Left lung (tissue), 10 donors: ENCODE results near the gene GPATCH8. TPM values are rescaled to one million over a fixed set of nuclear protein-coding genes. Genes with fewer than 3 reads are reported as not detected.
A peak's percentile ranks its signal among the peaks of the same experiment; 100 is the strongest.
"Not testable (repeated sequence)": the region's sequence is repeated elsewhere in the genome, so short reads cannot be mapped to it uniquely, and the experiment has no call there.

Experiments used
- ATAC-seq: fragments of 200-7000 bp; cut with Tn5 transposase; one replicate; pipeline ENCODE4 v1.9.1; 2020; ENCODE audit warnings: moderate library complexity
- DNase-seq, 4 donors: peaks; one replicate each; pipeline ENCODE4 v3.0.0-alpha.2; 2013 to 2020
- H3K27ac ChIP-seq, 2 donors: fragments of 200-600 bp; sonication (generic) in 1 of 2; one replicate each; pipeline versions ENCODE4 v1.5.0 to v1.8.0; 2020 to 2021
- H3K27me3 ChIP-seq, 2 donors: fragments of 200-600 bp; sonication (generic) in 1 of 2; one replicate each; pipeline versions ENCODE4 v1.5.0 to v1.8.0; 2020 to 2021
- H3K36me3 ChIP-seq, 2 donors: fragments of 200-600 bp; sonication (generic) in 1 of 2; one replicate each; pipeline versions ENCODE4 v1.5.0 to v1.8.0; 2020 to 2021
- H3K4me1 ChIP-seq, 2 donors: fragments of 200-600 bp; one replicate each; pipeline ENCODE4 v1.8.0; 2021
- H3K4me3 ChIP-seq, 2 donors: fragments of 200-600 bp; sonication (generic) in 1 of 2; one replicate each; pipeline versions ENCODE4 v1.5.0 to v1.8.0; 2020 to 2021; ENCODE audit warnings: mild to moderate bottlenecking in 1 of 2
- H3K9me3 ChIP-seq, 2 donors: fragments of 200-600 bp; sonication (generic) in 1 of 2; one replicate each; pipeline versions ENCODE4 v1.5.0 to v1.8.0; 2020 to 2021
- CTCF ChIP-seq, 2 donors: fragments of 200-600 bp; sonication (generic) in 1 of 2; IDR thresholded peaks; one replicate each; pipeline versions ENCODE4 v1.5.0 to v1.8.0; 2021; ENCODE audit warnings: antibody characterized with exemption in 2 of 2
- intact Hi-C, 2 donors: fragments of 100-400 bp; cut with DNase I; formaldehyde crosslinking; loops; one replicate each; pipeline versions ENCODE4 v1.11.2 to v1.14.2; 2022
- polyA plus RNA-seq, 6 donors: library from polyadenylated mRNA; unstranded; fragments of 120-200 nt; gene quantifications; one replicate each; pipeline ENCODE4 v1.2.1, GENCODE V29; 2013; ENCODE audit not compliant: insufficient read length in 6 of 6
- total RNA-seq, 2 donors: library from RNA; stranded (reverse); fragmentation: NEBNext Ultra II Directional; extraction: Animal tissue kit (Norgen Biotek cat#: 25700); gene quantifications; one replicate each; pipeline ENCODE4 v1.2.1, GENCODE V29; 2021
- donor health status: DM: no; HTN: yes; CAD: no.
- donor health status: DM: no; HTN: no; CAD: no.

The GPATCH8 gene
- total and polyA plus RNA-seq, 8 donors, result 29.8 to 57.5 (median 52.9) TPM

DNA sequence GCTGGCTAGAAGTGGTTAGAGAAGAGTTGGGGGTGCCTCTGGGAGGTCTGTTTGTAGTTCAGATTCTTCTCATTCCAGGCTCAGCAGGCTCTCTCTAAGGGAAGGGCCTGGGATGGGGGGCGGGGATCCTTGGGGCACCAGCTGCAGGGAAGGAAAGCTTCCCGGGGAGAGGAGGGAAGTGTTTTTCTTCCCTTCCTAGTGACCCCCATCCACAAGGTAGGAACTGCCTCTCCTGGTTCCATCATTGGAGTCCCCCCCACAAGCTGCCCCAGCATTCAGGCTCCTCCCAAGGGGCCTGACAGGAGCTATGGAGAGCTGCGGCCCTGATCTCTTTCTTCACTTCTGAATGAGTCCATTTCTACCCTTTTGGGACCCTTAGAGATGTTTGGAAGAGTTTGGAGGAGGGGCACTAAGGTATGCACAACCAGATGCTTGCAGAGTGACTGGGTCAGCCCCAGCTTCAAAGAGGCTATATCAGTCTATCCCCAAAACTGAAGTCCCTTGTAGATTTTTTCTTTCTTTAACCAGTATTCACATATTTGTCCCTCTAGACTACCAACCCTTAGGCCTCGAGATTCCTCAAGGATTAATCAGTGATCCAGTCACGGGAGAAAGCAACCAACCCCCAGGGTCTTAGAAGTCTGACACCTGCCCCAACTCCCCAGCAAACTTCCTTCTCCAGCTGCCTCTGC lies 40.2 kb upstream of the GPATCH8 start:
- TF ChIP-seq CTCF (IDR thresholded peaks at IDR 0.05), result no peak
- Histone ChIP-seq H3K27me3 (peaks cover 0 to 40% of the 10 kb centered on the region in 2 donors), H3K9me3 (no peaks in the 10 kb centered on the region), H3K36me3 (no peaks in the 10 kb centered on the region), H3K4me3 (no peak overlapping the region), H3K4me1 (peaks cover 4 to 9% of the 10 kb centered on the region in 2 donors), H3K27ac (peak overlapping the region; percentile 39 to 45)
- intact Hi-C loops, result no loop called here
- DNase-seq (peak in 1 of 4 donors; percentile 79), ATAC-seq (peak; percentile 85)

- Histone ChIP-seq H3K36me3 (no peaks in the 10 kb centered on the region), H3K27ac (no peak overlapping the region), H3K4me3 (no peak overlapping the region), H3K9me3 (no peaks in the 10 kb centered on the region), H3K27me3 (peaks cover 0 to 40% of the 10 kb centered on the region in 2 donors), H3K4me1 (peaks cover 4 to 9% of the 10 kb centered on the region in 2 donors)
- DNase-seq, result no peak
- intact Hi-C loops, result no loop called here
- ATAC-seq, result no peak
- no peak for TF ChIP-seq CTCF (IDR thresholded peaks at IDR 0.05)
These were observed 38.8 kb upstream of the GPATCH8 start for GRCh38 chr17:44541884-44542581.

GRCh38 chr17:44540246-44541084 lies 37.3 kb upstream of the GPATCH8 start:
- H3K9me3 ChIP-seq, result no peaks in the 10 kb centered on the region
- no peak overlapping the region for H3K4me3 ChIP-seq
- no peak for TF ChIP-seq CTCF (IDR thresholded peaks at IDR 0.05)
- H3K27me3 ChIP-seq, result peaks cover 0 to 40% of the 10 kb centered on the region in 2 donors
- H3K36me3 ChIP-seq, result no peaks in the 10 kb centered on the region
- no peak overlapping the region for H3K27ac ChIP-seq
- intact Hi-C loops, result no loop called here
- peaks cover 6 to 9% of the 10 kb centered on the region in 2 donors for H3K4me1 ChIP-seq
- ATAC-seq (no peak), DNase-seq (no peak)

- ATAC-seq (no peak), DNase-seq (no peak)
- no peaks in the 10 kb centered on the region for H3K9me3 ChIP-seq
- TF ChIP-seq CTCF (IDR thresholded peaks at IDR 0.05), result no peak
- intact Hi-C loops, result no loop called here
- no peak overlapping the region for H3K4me3 ChIP-seq
- H3K27me3 ChIP-seq, result peaks cover 0 to 40% of the 10 kb centered on the region in 2 donors
- H3K4me1 ChIP-seq, result peaks cover 6 to 9% of the 10 kb centered on the region in 2 donors
- H3K27ac ChIP-seq, result no peak overlapping the region
- H3K36me3 ChIP-seq, result no peaks in the 10 kb centered on the region
These were observed 36.5 kb upstream of the GPATCH8 start for GRCh38 chr17:44539673-44540072.

DNA sequence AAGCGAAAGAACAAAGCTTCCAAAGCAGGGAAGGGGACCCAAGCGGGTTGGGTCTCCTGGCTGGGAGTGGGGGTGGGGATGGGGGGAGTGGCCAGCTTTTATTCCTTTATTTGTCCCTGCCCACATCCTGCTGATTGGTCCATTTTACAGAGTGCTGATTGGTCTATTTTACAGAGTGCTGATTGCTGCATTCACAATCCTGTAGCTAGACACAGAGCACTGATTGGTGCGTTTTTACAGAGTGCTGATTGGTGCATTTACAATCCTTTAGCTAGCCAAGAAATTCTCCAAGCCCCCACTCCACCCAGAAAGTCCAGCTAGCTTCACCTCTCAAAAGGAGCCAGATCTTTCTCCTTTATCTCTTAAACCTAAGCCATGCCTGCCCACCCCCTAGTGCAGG lies 34.7 kb upstream of the GPATCH8 start:
- not testable (repeated sequence) for H3K36me3 ChIP-seq, ATAC-seq

More for the DNA sequence above, 34.7 kb upstream of the GPATCH8 start:
- H3K9me3 ChIP-seq, H3K27ac ChIP-seq, DNase-seq, H3K4me3 ChIP-seq, intact Hi-C loops: not testable (repeated sequence)
- Histone ChIP-seq H3K27me3 (peaks cover 0 to 40% of the 10 kb centered on the region in 2 donors), H3K4me1 (peaks cover 2 to 16% of the 10 kb centered on the region in 2 donors)
